Gastrocnemius medialis (tissue), 4 donors: ENCODE results near the gene MAML2. TPM values are rescaled to one million over a fixed set of nuclear protein-coding genes. Genes with fewer than 3 reads are reported as not detected.

Experiments
- ATAC-seq, 2 donors: fragments of 150-250 bp; one replicate each; pipeline ENCODE4 v1.9.1; 2016
- DNase-seq, 2 donors: peaks; one replicate each; pipeline ENCODE4 v3.0.0-alpha.2; 2019
- H3K27ac ChIP-seq, 4 donors: fragments of 200-600 bp; sonication (generic); 1 replicate in 1 of 4; 2 replicates in 3 of 4; pipeline ENCODE4 v1.5.1; 2016 to 2018; ENCODE audit warnings: mild to moderate bottlenecking in 2 of 4, moderate library complexity in 1 of 4
- H3K27me3 ChIP-seq, 3 donors: fragments of 200-600 bp; sonication (generic) in 2 of 3; 1 replicate in 1 of 3; 2 replicates in 2 of 3; pipeline versions ENCODE4 v1.5.1 to v1.6.0; 2016 to 2019; ENCODE audit warnings: mild to moderate bottlenecking in 1 of 3, moderate library complexity in 1 of 3
- H3K36me3 ChIP-seq, 2 donors: fragments of 200-600 bp; sonication (generic) in 1 of 2; one replicate each; pipeline ENCODE4 v1.5.1; 2017 to 2018
- H3K4me1 ChIP-seq, 2 donors: fragments of 200-600 bp; sonication (generic) in 1 of 2; one replicate each; pipeline ENCODE4 v1.5.1; 2016 to 2017; ENCODE audit warnings: mild to moderate bottlenecking in 2 of 2
- H3K4me3 ChIP-seq, 4 donors: fragments of 200-600 bp; sonication (generic) in 3 of 4; 1 replicate in 1 of 4; 2 replicates in 3 of 4; pipeline ENCODE4 v1.5.1; 2016 to 2019; ENCODE audit warnings: mild to moderate bottlenecking in 2 of 4
- H3K9me3 ChIP-seq, 3 donors: fragments of 200-600 bp; sonication (generic) in 2 of 3; 1 replicate in 1 of 3; 2 replicates in 2 of 3; pipeline ENCODE4 v1.5.1; 2016 to 2019
- CTCF ChIP-seq, 5 experiments: fragments of 450-650 bp in 3 of 5; fragments of 200-600 bp in 2 of 5; sonication (generic) in 2 of 5; IDR thresholded peaks in 4 of 5; conservative IDR thresholded peaks in 1 of 5; 1 replicate in 4 of 5; 2 replicates in 1 of 5; pipeline ENCODE4 v1.5.1; 2016 to 2019; ENCODE audit warnings: antibody characterized with exemption in 5 of 5, mild to moderate bottlenecking in 3 of 5, moderate library complexity in 3 of 5
- POLR2A ChIP-seq, 2 donors: fragments of 450-650 bp; IDR thresholded peaks; one replicate each; pipeline ENCODE4 v1.6.1; 2017; ENCODE audit warnings: antibody characterized with exemption in 2 of 2, mild to moderate bottlenecking in 2 of 2, moderate library complexity in 2 of 2
- in situ Hi-C, 4 donors: fragments of 200-750 bp; cut with MboI; loops; one replicate each; pipeline versions ENCODE4 v1.15.0 to v1.8.0; 2017; ENCODE audit warnings: low sequenced_read_pairs in 4 of 4
- intact Hi-C: fragments of 100-400 bp; cut with DNase I; formaldehyde crosslinking; loops from one replicate; pipeline ENCODE4 v1.15.1; 2023; ENCODE audit warnings: low total_unique reads
- total RNA-seq, 4 donors: library from RNA; depleted of rRNA; stranded (reverse); fragments of >200 nt; gene quantifications; one replicate each; pipeline versions ENCODE4 v1.1.0 to v1.2.3, GENCODE V29; 2016

MAML2 gene
- total RNA-seq, 4 donors from 2014 or later = 4.1 to 6.3 (median 4.8) TPM

GRCh38 chr11:96017856-96018255 is 325.1 kb downstream of the MAML2 start:
- Histone ChIP-seq H3K27me3 (no peaks in the 10 kb centered on the region), H3K4me3 (no peak overlapping the region), H3K9me3 (no peaks in the 10 kb centered on the region), H3K27ac (no peak overlapping the region), H3K36me3 (no peaks in the 10 kb centered on the region), H3K4me1 (peaks cover 0 to under 1% of the 10 kb centered on the region in 2 donors)
- no peak for DNase-seq
- intact Hi-C loops = no loop called here
- in situ Hi-C loops = no loop called here
- no peak for TF ChIP-seq POLR2A (IDR thresholded peaks at IDR 0.05)
- no peak for TF ChIP-seq CTCF (IDR thresholded peaks at IDR 0.05 in 4 of 5, conservative IDR thresholded peaks at IDR 0.05 in 1 of 5)
- ATAC-seq = no peak

DNA sequence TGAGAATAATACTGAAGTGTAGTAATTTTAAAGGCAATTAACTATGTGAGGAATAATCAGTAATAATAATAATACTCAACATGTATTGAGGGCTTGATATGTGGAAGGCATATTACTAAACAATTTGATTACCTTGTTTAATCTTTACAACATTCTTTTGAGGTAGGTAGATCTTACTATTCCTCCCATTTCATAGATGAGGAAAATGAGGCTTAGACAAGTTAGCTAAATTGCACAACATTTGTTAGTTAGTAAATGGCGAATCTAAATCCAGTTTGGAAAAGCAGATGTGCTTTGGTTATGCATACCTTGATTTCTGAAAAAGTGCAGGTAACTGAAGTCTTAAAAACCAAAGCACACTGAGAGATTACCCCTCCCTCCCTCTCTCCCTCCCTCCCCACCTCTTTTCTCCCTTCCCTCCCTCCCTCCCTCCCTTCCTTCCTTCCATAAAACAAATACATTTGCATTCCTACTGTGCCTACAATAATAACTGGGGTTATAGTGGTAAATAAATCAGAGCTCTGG is 326.0 kb downstream of the MAML2 start:
- DNase-seq (no peak), ATAC-seq (no peak)
- in situ Hi-C loops (no loop called here), intact Hi-C loops (no loop called here)
- no peak overlapping the region for H3K27ac ChIP-seq
- H3K36me3 ChIP-seq = no peaks in the 10 kb centered on the region
- H3K27me3 ChIP-seq = no peaks in the 10 kb centered on the region
- TF ChIP-seq CTCF (IDR thresholded peaks at IDR 0.05 in 4 of 5, conservative IDR thresholded peaks at IDR 0.05 in 1 of 5) (no peak), POLR2A (IDR thresholded peaks at IDR 0.05) (no peak)
- H3K4me1 ChIP-seq = peaks cover 0 to 7% of the 10 kb centered on the region in 2 donors
- no peaks in the 10 kb centered on the region for H3K9me3 ChIP-seq
- H3K4me3 ChIP-seq = no peak overlapping the region

GRCh38 chr11:96015906-96016565 is 327.0 kb downstream of the MAML2 start:
- Histone ChIP-seq H3K27me3 (no peaks in the 10 kb centered on the region), H3K4me1 (peaks cover 0 to 7% of the 10 kb centered on the region in 2 donors), H3K4me3 (no peak overlapping the region), H3K27ac (no peak overlapping the region), H3K36me3 (no peaks in the 10 kb centered on the region), H3K9me3 (no peaks in the 10 kb centered on the region)
- intact Hi-C loops (no loop called here), in situ Hi-C loops (no loop called here)
- DNase-seq (no peak), ATAC-seq (no peak)
- no peak for TF ChIP-seq POLR2A (IDR thresholded peaks at IDR 0.05)
- TF ChIP-seq CTCF (IDR thresholded peaks at IDR 0.05 in 4 of 5, conservative IDR thresholded peaks at IDR 0.05 in 1 of 5) = no peak

- DNase-seq (no peak), ATAC-seq (no peak)
- no peak overlapping the region for H3K4me3 ChIP-seq
- no peak for TF ChIP-seq POLR2A (IDR thresholded peaks at IDR 0.05)
- no peak for TF ChIP-seq CTCF (IDR thresholded peaks at IDR 0.05 in 4 of 5, conservative IDR thresholded peaks at IDR 0.05 in 1 of 5)
- in situ Hi-C loops = no loop called here
- no peak overlapping the region for H3K27ac ChIP-seq
- no peaks in the 10 kb centered on the region for H3K9me3 ChIP-seq
- intact Hi-C loops = no loop called here
- H3K27me3 ChIP-seq = no peaks in the 10 kb centered on the region
- H3K36me3 ChIP-seq = no peaks in the 10 kb centered on the region
- peaks cover 0 to 7% of the 10 kb centered on the region in 2 donors for H3K4me1 ChIP-seq
These were observed 328.8 kb downstream of the MAML2 start for GRCh38 chr11:96014217-96014616.
